ENCODE results near the gene BIRC7. TPM values are rescaled to one million over a fixed set of nuclear protein-coding genes. Genes with fewer than 3 reads are reported as not detected.

BIRC7 gene
- total RNA-seq, 1 donor from 2014 or later: 0.50 TPM

DNA sequence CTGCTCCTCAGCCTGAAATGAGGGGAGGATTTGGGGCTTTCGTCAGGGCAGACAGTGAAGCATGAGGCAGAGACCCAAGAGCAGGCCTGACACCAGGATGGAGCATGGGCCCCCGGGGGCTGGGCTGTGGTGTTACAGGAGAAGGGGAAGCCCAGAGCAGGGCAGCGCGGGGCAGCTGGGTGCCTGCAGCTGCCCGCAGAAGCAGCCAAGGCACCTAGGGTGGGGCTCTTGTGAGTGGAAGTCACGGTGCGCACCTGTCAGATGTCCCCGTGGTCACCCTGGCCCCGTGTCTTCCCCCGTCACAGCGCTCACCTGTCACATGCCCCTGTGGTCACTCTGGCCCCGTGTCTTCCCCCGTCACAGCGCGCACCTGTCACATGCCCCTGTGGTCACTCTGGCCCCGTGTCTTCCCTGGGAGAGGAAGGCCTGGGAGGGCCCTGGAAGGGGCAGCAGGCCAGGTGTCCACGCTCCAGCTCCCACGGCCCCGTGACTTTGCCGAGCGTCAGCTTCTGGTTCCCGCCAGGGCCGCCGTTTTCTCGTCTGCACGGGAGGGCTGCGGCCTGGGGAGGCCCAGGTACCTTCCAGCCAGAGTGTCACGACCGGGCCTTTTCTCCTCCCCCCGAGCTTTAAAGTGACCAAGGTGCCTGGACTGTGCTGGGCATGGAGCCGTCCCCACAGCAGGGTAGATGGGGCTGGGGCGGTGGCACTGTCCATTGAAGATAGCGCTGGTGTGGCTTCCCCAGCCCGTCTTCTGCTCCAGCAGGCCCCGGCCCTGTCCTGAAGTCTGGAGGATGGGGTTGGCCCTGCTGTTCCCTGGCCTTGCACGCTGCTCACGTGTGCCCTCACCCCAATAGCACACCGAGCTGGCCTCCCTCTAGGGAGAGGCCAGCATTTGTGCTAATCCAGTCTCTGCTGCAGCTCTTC lies 46.3 kb downstream of the BIRC7 start:
- no peaks in the 10 kb centered on the region for H3K4me1 Mint-ChIP-seq (ENCODE audit: low read depth)
- no peak overlapping the region for H3K4me3 Mint-ChIP-seq (ENCODE audit: unreplicated experiment)
- H3K27me3 Mint-ChIP-seq (ENCODE audit: low read depth): no peaks in the 10 kb centered on the region
- H3K9me3 Mint-ChIP-seq (ENCODE audit: low read depth): no peaks in the 10 kb centered on the region
- TF ChIP-seq, protein P1, sequence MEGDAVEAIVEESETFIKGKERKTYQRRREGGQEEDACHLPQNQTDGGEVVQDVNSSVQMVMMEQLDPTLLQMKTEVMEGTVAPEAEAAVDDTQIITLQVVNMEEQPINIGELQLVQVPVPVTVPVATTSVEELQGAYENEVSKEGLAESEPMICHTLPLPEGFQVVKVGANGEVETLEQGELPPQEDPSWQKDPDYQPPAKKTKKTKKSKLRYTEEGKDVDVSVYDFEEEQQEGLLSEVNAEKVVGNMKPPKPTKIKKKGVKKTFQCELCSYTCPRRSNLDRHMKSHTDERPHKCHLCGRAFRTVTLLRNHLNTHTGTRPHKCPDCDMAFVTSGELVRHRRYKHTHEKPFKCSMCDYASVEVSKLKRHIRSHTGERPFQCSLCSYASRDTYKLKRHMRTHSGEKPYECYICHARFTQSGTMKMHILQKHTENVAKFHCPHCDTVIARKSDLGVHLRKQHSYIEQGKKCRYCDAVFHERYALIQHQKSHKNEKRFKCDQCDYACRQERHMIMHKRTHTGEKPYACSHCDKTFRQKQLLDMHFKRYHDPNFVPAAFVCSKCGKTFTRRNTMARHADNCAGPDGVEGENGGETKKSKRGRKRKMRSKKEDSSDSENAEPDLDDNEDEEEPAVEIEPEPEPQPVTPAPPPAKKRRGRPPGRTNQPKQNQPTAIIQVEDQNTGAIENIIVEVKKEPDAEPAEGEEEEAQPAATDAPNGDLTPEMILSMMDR (IDR thresholded peaks at IDR 0.05): no peak
- H3K27ac Mint-ChIP-seq (ENCODE audit: unreplicated experiment): no peak overlapping the region
- peaks cover 30% of the 10 kb centered on the region for H3K36me3 Mint-ChIP-seq (ENCODE audit: low read depth)
- DNase-seq (ENCODE audit: low spot score): no peak

DNA sequence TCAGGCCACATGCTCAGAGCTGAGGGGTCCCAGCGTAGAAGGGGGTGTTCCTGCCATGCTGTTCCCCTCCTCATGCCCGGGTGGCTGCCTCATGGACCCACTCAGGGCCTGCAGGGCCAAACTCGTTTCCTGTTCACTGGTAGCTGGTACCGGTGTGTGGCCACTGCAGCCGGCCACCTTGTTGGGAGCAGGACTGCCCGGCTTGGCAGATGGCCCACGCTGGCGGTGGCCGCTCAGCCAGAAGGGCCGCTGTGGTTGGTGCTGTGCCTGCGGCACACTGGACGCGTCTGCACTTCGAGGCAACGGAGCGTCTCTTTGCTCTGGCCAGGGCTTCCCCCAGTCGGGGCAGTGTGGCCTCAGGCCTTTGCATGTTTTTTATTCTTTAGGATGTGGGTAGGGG lies 47.2 kb downstream of the BIRC7 start:
- Mint-ChIP-seq H3K27ac (ENCODE audit: unreplicated experiment) (no peak overlapping the region), H3K9me3 (ENCODE audit: low read depth) (no peaks in the 10 kb centered on the region), H3K4me1 (ENCODE audit: low read depth) (no peaks in the 10 kb centered on the region), H3K36me3 (ENCODE audit: low read depth) (peaks cover 31% of the 10 kb centered on the region), H3K27me3 (ENCODE audit: low read depth) (no peaks in the 10 kb centered on the region), H3K4me3 (ENCODE audit: unreplicated experiment) (no peak overlapping the region)
- TF ChIP-seq, protein P1 (IDR thresholded peaks at IDR 0.05): no peak
- no peak for DNase-seq (ENCODE audit: low spot score)

DNA sequence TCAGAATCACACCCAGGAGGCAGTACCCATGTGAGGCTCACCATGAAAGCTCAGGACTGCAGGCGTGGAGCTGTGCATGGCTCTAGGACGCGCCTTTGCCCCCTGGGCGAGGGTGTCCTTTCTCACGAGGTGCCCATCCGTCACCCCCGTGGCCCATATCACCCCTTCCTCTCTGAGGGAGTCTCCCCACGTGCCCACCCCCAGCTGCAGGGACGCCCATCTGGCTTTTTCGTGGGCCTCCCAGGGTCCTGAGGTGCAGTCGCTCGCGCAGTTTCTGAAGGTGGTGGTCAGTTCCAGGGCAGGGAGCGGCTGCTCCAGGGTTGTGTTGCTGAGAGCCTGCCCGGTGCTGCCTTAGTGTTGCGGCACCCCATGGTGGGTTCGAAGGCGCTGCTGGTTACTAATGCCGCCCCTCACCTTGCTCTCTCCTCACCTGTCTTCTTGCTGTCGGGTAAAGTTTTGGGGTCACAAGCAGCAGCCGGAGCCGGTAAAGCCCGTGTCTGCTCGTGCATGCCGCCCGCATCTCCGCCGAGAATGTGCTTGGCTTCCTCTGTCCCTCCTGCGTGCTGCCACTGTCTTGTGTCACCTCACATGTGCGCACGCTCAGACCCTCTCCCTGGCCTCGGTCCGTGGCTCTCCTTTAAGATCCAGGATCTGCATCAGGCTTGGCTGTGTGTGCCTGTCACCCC lies 47.8 kb downstream of the BIRC7 start:
- H3K27me3 Mint-ChIP-seq (ENCODE audit: low read depth): no peaks in the 10 kb centered on the region
- peaks cover 30% of the 10 kb centered on the region for H3K36me3 Mint-ChIP-seq (ENCODE audit: low read depth)
- no peaks in the 10 kb centered on the region for H3K4me1 Mint-ChIP-seq (ENCODE audit: low read depth)
- H3K27ac Mint-ChIP-seq (ENCODE audit: unreplicated experiment): no peak overlapping the region
- no peak for DNase-seq (ENCODE audit: low spot score)
- no peak overlapping the region for H3K4me3 Mint-ChIP-seq (ENCODE audit: unreplicated experiment)
- no peaks in the 10 kb centered on the region for H3K9me3 Mint-ChIP-seq (ENCODE audit: low read depth)
- TF ChIP-seq, protein P1 (IDR thresholded peaks at IDR 0.05): no peak

DNA sequence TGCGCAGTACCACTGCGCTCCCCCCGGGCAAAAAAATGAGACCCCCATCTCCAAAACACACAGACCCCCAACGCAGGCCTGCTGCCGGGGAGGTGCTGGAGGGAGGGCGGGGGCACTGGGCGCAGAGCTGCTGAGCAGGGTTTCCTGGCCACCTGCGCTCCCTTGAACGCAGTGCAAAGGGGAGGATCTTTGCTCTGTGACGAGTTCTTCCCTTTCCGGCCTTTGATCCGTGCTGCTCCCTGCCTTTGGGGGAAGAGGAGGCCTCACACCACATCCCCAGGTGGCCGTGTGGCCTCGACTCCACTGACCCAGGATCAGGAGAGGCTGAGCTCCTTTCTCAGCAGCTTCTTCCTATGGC lies 48.4 kb downstream of the BIRC7 start:
- no peaks in the 10 kb centered on the region for H3K4me1 Mint-ChIP-seq (ENCODE audit: low read depth)
- no peaks in the 10 kb centered on the region for H3K9me3 Mint-ChIP-seq (ENCODE audit: low read depth)
- TF ChIP-seq, protein P1 (IDR thresholded peaks at IDR 0.05): no peak
- DNase-seq (ENCODE audit: low spot score): no peak
- peaks cover 32% of the 10 kb centered on the region for H3K36me3 Mint-ChIP-seq (ENCODE audit: low read depth)
- H3K4me3 Mint-ChIP-seq (ENCODE audit: unreplicated experiment): no peak overlapping the region
- H3K27ac Mint-ChIP-seq (ENCODE audit: unreplicated experiment): no peak overlapping the region
- no peaks in the 10 kb centered on the region for H3K27me3 Mint-ChIP-seq (ENCODE audit: low read depth)

DNA sequence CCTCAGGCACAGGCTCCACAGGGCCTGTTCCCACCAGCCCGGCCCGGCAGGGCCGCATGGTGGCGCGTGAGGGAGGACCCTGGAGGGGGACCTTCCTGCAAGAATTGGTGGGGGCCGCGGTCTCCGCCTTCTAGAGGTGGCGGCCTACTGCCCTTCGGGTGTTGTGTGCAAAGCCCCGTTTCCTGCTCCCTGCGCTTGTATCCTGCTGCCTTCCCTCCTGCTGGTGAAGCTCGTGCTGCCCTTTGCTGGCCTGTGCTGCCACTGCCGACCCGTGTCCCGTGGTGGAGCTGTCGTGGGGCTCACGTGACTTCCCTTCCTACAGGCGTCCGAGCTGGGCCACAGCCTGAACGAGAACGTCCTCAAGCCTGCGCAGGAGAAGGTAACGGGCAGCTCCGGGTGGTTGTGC lies 48.8 kb downstream of the BIRC7 start:
- H3K27ac Mint-ChIP-seq (ENCODE audit: unreplicated experiment): peak overlapping the region; percentile 74
- no peak for DNase-seq (ENCODE audit: low spot score)
- H3K4me3 Mint-ChIP-seq (ENCODE audit: unreplicated experiment): no peak overlapping the region
- no peaks in the 10 kb centered on the region for H3K9me3 Mint-ChIP-seq (ENCODE audit: low read depth)
- H3K36me3 Mint-ChIP-seq (ENCODE audit: low read depth): peaks cover 27% of the 10 kb centered on the region
- no peaks in the 10 kb centered on the region for H3K27me3 Mint-ChIP-seq (ENCODE audit: low read depth)
- TF ChIP-seq, protein P1 (IDR thresholded peaks at IDR 0.05): no peak
- no peaks in the 10 kb centered on the region for H3K4me1 Mint-ChIP-seq (ENCODE audit: low read depth)

Data from chondrocyte (in vitro differentiated cells).